ENCODE data around the gene C16orf95. TPM values are rescaled to one million over a fixed set of nuclear protein-coding genes. Genes with fewer than 3 reads are reported as not detected.

The C16orf95 gene
- total RNA-seq, 1 donor from 2014 or later, result 2.8 TPM

DNA sequence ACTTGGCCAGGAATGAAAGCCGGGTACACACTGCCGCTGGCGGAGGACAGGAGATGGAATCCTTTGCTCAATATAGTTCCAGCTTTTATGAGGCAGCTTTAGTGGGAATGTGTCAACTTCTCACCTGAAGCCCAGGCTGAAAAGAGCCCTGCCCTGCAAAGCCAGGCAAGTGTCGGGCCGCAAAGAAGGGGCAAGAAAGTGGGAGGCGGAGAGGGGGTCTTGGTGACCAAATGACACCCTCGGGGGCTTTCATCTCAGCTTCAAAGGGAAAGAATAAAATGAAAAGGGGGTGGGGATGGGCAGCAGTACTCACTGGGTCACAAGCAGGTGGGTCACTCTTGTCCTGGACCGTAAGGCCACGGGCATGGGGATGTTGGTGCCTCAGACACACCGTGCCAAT lies 62.9 kb downstream of the C16orf95 start:
- no peak for DNase-seq (ENCODE audit: low read depth in 2 of 2)

DNA sequence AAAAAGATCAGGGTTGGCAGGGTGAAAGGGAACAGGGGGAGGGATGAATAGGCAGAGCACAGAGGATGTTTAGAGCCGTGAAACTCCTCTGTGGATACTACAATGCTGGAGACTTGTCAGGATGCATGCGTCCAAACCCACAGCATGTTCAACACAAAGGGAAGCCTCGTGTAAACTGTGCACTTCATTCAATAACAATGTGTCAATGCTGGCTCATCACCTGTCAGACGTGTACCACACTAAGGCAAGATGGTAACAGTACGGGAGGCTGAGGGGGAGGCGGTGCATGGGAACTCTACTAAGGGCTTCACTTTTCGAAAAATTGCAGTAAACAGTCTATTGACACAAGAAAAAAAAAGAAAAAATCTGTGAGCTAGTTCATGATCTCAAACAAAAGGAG lies 63.7 kb downstream of the C16orf95 start:
- DNase-seq (ENCODE audit: low read depth in 2 of 2), result no peak

Other genes with a start within 250 kb of the C16orf95 start
- gene FBXO31, start 66.4 kb upstream of the C16orf95 start, total RNA-seq, result 14.9 and 21.7 TPM in 2 replicates
- gene MAP1LC3B, start 74.9 kb upstream of the C16orf95 start, total RNA-seq, result 20.9 and 33.3 TPM in 2 replicates
- 5.8 and 9.1 TPM in 2 replicates for gene ZCCHC14, start 175.6 kb upstream of the C16orf95 start, total RNA-seq

Measured in dermis microvascular lymphatic vessel endothelial cell (primary cell).